Calu3 (cell line): ENCODE measurements around the gene LILRB3. TPM values are rescaled to one million over a fixed set of nuclear protein-coding genes. Genes with fewer than 3 reads are reported as not detected.

Experiments
- BruUV-seq: library from RNA; stranded (reverse); fragments of 400-500 nt; replicated peaks from 2 replicates; lab custom pipeline; 2021; lab: Mats Ljungman, UMichigan
- CTCF ChIA-PET: fragments of 300-600 bp; sonication (Branson Sonifier 250); formaldehyde crosslinking; loops from one replicate; lab custom pipeline; 2022; ENCODE audit warnings: antibody characterized with exemption; lab: Charles Lee
- DNase-seq: peaks from one replicate; pipeline ENCODE4 v3.0.0; 2022
- H3K27ac Mint-ChIP-seq: one replicate; pipeline ENCODE4 v1.8.0; 2022; ENCODE audit warnings: mixed read lengths; ENCODE audit not compliant: unreplicated experiment
- H3K27me3 Mint-ChIP-seq: one replicate; pipeline ENCODE4 v1.8.0; 2022; ENCODE audit warnings: mixed read lengths; ENCODE audit not compliant: unreplicated experiment
- H3K36me3 Mint-ChIP-seq: one replicate; pipeline ENCODE4 v1.8.0; 2022; ENCODE audit warnings: mild to moderate bottlenecking, moderate library complexity, mixed read lengths; ENCODE audit not compliant: insufficient read depth, unreplicated experiment
- H3K4me1 Mint-ChIP-seq: one replicate; pipeline ENCODE4 v1.8.0; 2022; ENCODE audit warnings: mild to moderate bottlenecking, low read depth, mixed read lengths; ENCODE audit not compliant: unreplicated experiment
- H3K4me3 Mint-ChIP-seq: one replicate; pipeline ENCODE4 v1.8.0; 2022; ENCODE audit warnings: mild to moderate bottlenecking, low read depth, moderate library complexity, mixed read lengths; ENCODE audit not compliant: unreplicated experiment
- H3K9me3 Mint-ChIP-seq: one replicate; pipeline ENCODE4 v1.8.0; 2022; ENCODE audit warnings: low read depth, mixed read lengths; ENCODE audit not compliant: unreplicated experiment
- intact Hi-C: fragments of 100-400 bp; cut with micrococcal nuclease; formaldehyde crosslinking; loops from one replicate; pipeline ENCODE4 v1.10.0; 2022; ENCODE audit not compliant: unreplicated experiment
- total RNA-seq: library from RNA; stranded (reverse); gene quantifications from 2 replicates; pipeline ENCODE4 v1.2.3, GENCODE V29; 2022
- TF ChIP-seq, protein P1 (sequence below): fragments of 200-600 bp; IDR thresholded peaks from one replicate; pipeline ENCODE4 v1.8.0; 2022; ENCODE audit warnings: antibody characterized with exemption; ENCODE audit not compliant: unreplicated experiment

Gene LILRB3
- total RNA-seq, 1 experiment from 2014 or later: not detected

DNA sequence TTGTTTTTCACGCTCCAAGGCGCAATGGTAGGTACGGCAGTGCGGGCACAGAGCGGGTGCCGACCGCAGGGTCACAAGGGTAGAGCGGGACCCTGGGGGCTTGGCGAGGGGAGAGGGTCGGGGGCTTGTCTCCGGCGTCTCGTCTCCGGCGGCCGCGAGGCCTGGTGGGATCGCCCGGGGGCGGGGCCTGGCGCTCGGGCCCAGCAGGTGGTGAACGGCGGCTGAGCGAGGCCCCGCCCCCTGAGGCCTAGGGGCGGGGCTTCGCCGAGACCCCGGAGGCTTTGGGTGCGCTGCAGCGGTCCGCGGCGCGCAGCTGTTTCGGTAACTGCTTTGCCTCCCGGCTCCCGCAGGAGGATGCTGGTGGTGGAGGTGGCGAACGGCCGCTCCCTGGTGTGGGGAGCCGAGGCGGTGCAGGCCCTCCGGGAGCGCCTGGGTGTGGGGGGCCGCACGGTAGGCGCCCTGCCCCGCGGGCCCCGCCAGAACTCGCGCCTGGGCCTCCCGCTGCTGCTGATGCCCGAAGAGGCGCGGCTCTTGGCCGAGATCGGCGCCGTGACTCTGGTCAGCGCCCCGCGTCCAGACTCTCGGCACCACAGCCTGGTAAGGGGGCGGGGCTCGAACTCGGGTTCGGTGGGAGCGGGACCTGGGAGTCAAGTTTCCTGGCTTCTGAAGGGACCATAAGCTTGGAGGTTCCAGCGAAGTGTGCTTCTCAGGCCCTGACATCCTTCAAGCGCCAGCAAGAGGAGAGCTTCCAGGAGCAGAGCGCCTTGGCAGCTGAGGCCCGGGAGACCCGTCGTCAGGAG lies 31.6 kb downstream of the LILRB3 start, which contains the start of gene TSEN34:
TSEN34 (plus strand) TSS at position 298 of the 800 bp plus-strand sequence; CDS start at position 355, 57 bp downstream.
- intact Hi-C loops: loop anchor here (1.0 kb wide), 1 partner anchor 9 kb away; the partner anchor contains the start of gene RPS9
- H3K27ac Mint-ChIP-seq: peak within 1 kb of the TSS; percentile 93
- peak; percentile 94 for DNase-seq
- no peaks in the 10 kb centered on the region for H3K27me3 Mint-ChIP-seq
- H3K9me3 Mint-ChIP-seq: no peaks in the 10 kb centered on the region
- H3K4me3 Mint-ChIP-seq: peak within 1 kb of the TSS; percentile 82
- CTCF ChIA-PET: interaction anchor here (0.6 to 3.7 kb wide), 6 partner anchors 14 to 398 kb away, joined by 3 to 35 read pairs (median 4); partner anchors contain the start of gene TMC4
- peaks cover 27% of the 10 kb centered on the region for H3K4me1 Mint-ChIP-seq
- H3K36me3 Mint-ChIP-seq: peaks cover 92% of the 10 kb centered on the region
- TF ChIP-seq, protein P1, sequence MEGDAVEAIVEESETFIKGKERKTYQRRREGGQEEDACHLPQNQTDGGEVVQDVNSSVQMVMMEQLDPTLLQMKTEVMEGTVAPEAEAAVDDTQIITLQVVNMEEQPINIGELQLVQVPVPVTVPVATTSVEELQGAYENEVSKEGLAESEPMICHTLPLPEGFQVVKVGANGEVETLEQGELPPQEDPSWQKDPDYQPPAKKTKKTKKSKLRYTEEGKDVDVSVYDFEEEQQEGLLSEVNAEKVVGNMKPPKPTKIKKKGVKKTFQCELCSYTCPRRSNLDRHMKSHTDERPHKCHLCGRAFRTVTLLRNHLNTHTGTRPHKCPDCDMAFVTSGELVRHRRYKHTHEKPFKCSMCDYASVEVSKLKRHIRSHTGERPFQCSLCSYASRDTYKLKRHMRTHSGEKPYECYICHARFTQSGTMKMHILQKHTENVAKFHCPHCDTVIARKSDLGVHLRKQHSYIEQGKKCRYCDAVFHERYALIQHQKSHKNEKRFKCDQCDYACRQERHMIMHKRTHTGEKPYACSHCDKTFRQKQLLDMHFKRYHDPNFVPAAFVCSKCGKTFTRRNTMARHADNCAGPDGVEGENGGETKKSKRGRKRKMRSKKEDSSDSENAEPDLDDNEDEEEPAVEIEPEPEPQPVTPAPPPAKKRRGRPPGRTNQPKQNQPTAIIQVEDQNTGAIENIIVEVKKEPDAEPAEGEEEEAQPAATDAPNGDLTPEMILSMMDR: no peak
- BruUV-seq: no TSS peak

DNA sequence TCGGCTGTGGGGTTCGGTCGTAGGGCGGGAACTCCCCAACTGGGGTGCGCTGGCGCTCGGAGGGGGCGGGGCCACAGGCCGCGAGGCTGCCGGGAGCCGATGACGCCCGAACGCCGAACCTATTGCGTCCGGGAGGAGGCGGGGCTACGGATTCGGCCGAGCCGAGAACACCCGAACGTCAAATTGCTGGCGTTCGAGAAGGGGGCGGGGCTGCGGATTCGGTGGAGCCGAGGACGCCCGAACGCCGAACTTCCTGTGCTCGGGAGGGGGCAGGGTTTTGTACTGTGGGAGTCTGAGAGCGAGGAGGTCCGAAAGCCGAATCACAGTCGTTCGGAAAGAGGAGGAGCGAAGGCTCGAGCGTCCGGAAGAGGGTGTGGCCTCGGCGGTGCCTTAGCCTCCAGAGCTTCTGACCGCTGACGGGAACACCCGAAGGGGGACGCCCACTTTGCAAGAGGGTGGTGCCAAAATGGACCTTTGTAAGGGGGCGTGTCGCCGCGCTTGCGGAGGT lies 32.2 kb downstream of the LILRB3 start:
- Mint-ChIP-seq H3K27me3 (no peaks in the 10 kb centered on the region), H3K9me3 (no peaks in the 10 kb centered on the region), H3K27ac (peak overlapping the region; percentile 93), H3K4me1 (peaks cover 27% of the 10 kb centered on the region), H3K36me3 (peaks cover 92% of the 10 kb centered on the region), H3K4me3 (peak overlapping the region; percentile 82)
- TF ChIP-seq, protein P1: no peak
- intact Hi-C loops: loop anchor here (1.0 kb wide), 1 partner anchor 10 kb away; the partner anchor contains the start of gene RPS9
- CTCF ChIA-PET: interaction anchor here (1.0 to 3.7 kb wide), 6 partner anchors 10 to 398 kb away, joined by 3 to 35 read pairs (median 6); partner anchors contain the start of genes RPS9 and TMC4
- no TSS peak for BruUV-seq
- peak; percentile 100 for DNase-seq

DNA sequence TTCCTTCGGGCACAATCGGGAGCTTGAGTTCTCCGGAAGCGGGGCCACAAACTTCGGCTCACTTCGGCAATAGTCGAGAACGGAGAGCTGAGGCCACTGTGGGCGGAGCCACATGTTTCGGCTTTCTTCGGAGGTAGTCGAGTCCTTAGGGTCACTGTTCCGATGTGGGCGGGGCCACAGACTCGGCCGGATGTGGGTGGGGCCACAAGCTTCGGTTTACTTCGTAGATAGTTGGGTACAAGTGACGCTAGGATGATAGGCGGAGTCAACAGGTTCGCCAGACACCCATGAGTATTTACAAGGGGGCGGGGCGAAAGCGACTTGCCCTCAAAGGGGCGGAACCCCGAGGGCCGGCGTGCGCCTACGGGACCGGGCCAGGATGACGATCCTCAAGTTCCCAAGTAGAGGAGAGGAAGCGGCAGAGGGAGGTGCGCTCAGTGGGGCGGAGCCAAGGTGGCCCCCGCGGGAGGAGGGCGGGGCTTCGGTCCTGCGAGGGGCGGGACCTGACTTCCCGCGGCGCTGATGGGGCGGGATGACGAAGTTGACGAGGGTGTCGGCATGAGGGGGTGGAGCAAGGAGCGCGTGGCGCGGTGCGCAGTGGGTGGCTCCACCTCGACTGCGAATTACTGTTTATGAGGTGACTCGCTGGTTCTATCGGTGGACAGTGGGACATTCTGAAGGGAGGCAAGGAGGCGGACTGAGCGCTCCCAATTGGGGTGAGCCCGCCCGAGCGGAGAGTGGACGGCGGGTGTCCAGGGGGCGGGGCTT lies 32.9 kb downstream of the LILRB3 start:
- CTCF ChIA-PET: interaction anchor here (0.6 to 3.7 kb wide), 18 partner anchors 10 to 1435 kb away, joined by 3 to 35 read pairs (median 5); partner anchors contain the start of genes CNOT3, LENG1, MYADM and RPS9
- TF ChIP-seq, protein P1: no peak
- intact Hi-C loops: no loop called here
- Mint-ChIP-seq H3K4me3 (peak overlapping the region; percentile 82), H3K4me1 (peaks cover 27% of the 10 kb centered on the region), H3K27me3 (no peaks in the 10 kb centered on the region), H3K9me3 (no peaks in the 10 kb centered on the region), H3K27ac (peak overlapping the region; percentile 93), H3K36me3 (peaks cover 91% of the 10 kb centered on the region)
- peak; percentile 100 for DNase-seq
- BruUV-seq: no TSS peak

DNA sequence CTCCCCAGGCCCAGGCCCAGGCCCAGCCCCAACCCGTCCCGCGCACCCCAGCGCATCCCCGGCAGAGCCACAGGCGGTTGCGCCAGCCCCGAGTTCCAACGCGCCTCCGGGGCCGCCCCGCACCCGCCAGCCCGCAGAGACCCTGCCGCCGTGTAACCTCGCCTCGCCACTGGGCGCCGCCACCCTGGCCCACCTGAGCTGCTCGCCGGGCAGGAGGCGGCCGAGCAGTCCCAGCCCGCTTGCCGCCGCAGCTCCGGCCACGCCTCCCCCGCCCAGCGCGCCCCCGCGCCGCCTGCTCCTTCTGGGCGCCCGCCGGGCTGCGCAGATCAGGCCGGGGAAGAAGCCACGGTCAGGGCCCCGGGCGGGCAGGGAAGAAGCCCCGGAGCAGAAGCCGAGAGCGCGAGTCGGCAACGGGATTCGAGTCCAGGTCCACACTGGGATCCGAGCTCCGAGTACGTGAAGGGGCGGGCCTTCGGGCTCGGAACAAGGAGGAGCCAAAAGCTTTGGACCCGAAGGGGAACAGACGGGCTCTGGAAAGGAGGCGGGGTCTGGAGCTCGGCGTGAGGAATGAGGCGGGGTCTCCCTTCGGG lies 33.6 kb downstream of the LILRB3 start, which contains the start of gene MBOAT7:
MBOAT7 (minus strand) TSS at position 436 of the 590 bp plus-strand sequence. CDS start 1,072 bp downstream, outside the sequence.
- peaks cover 27% of the 10 kb centered on the region for H3K4me1 Mint-ChIP-seq
- H3K4me3 Mint-ChIP-seq: peak within 1 kb of the TSS; percentile 82
- intact Hi-C loops: no loop called here
- peaks cover 91% of the 10 kb centered on the region for H3K36me3 Mint-ChIP-seq
- H3K27ac Mint-ChIP-seq: peak within 1 kb of the TSS; percentile 93
- peak; percentile 90 for DNase-seq
- CTCF ChIA-PET: interaction anchor here (0.5 to 3.7 kb wide), 19 partner anchors 11 to 1435 kb away, joined by 3 to 35 read pairs (median 6); partner anchors contain the start of genes CNOT3, LENG1, MYADM and RPS9
- TF ChIP-seq, protein P1: peak; percentile 29
- H3K9me3 Mint-ChIP-seq: no peaks in the 10 kb centered on the region
- no TSS peak for BruUV-seq
- no peaks in the 10 kb centered on the region for H3K27me3 Mint-ChIP-seq
